Measurements from ENCODE around the gene ANAPC5.
A peak's percentile ranks its signal among the peaks of the same experiment; 100 is the strongest.
"Not testable (repeated sequence)": the region's sequence is repeated elsewhere in the genome, so short reads cannot be mapped to it uniquely, and the experiment has no call there.

Gene ANAPC5

GRCh38 chr12:121284551-121285390 is 67.4 kb downstream of the ANAPC5 start:
- no peak for TF ChIP-seq CTCF (IDR thresholded peaks at IDR 0.05; ENCODE audit: low read length, missing control alignments)
- no peak for DNase-seq (ENCODE audit: low read depth)
- no peak overlapping the region for H3K4me3 ChIP-seq (replicated peaks; ENCODE audit: low read depth, low read length)

GRCh38 chr12:121283841-121284240 is 68.4 kb downstream of the ANAPC5 start:
- no peak overlapping the region for H3K4me3 ChIP-seq (replicated peaks; ENCODE audit: low read depth, low read length)
- no peak for TF ChIP-seq CTCF (IDR thresholded peaks at IDR 0.05; ENCODE audit: low read length, missing control alignments)
- no peak for DNase-seq (ENCODE audit: low read depth)

- H3K4me3 ChIP-seq (replicated peaks; ENCODE audit: low read depth, low read length): no peak overlapping the region
Measured at GRCh38 chr12:121283388-121283787, 68.8 kb downstream of the ANAPC5 start.

DNA sequence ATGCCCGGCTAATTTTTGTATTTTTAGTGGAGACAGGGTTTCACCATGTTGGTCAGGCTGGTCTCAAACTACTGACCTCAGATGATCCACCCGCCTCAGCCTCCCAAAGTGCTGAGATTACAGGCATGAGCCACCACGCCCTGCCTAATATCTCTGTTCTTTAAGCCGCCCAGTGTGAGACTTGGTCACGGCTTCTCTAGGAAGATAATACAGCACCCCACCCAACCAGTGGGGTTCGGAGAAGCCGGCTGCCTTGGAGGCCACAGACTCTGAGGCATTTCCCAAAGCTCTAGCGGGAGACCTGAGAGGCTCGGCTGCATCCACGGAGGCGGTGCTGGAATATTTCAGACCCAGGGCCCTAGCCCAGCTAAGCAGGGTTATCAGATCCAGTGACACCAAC is 69.3 kb downstream of the ANAPC5 start:
- DNase-seq (ENCODE audit: low read depth); H3K4me3 ChIP-seq (replicated peaks; ENCODE audit: low read depth, low read length): not testable (repeated sequence)

More at GRCh38 chr12:121283388-121283787, 68.8 kb downstream of the ANAPC5 start:
- no peak for DNase-seq (ENCODE audit: low read depth)
- no peak for TF ChIP-seq CTCF (IDR thresholded peaks at IDR 0.05; ENCODE audit: low read length, missing control alignments)

GRCh38 chr12:121282072-121282742 is 70.0 kb downstream of the ANAPC5 start:
- H3K4me3 ChIP-seq (replicated peaks; ENCODE audit: low read depth, low read length): no peak overlapping the region
- TF ChIP-seq CTCF (IDR thresholded peaks at IDR 0.05; ENCODE audit: low read length, missing control alignments): no peak
- no peak for DNase-seq (ENCODE audit: low read depth)

DNA sequence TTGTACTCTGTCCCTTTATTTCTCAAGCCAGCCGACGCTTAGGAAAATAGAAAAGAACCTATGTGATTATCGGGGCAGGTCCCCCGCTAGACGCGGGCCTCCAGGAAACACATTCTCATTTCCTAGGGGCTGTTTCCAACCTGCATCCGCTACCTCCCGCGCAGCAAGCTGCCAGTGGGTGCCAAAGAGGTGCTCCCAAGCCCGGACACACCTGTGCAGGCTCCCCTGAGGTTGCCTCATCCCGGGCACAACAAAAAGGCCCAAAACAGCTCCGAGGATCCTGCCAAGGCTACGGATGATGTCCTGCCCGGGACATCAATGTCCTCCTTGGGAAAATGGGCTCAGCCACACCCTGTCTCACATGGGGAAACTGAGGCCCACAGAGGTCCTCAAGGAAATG is 71.1 kb downstream of the ANAPC5 start:
- not testable (repeated sequence) for DNase-seq (ENCODE audit: low read depth); H3K4me3 ChIP-seq (replicated peaks; ENCODE audit: low read depth, low read length)

DNA sequence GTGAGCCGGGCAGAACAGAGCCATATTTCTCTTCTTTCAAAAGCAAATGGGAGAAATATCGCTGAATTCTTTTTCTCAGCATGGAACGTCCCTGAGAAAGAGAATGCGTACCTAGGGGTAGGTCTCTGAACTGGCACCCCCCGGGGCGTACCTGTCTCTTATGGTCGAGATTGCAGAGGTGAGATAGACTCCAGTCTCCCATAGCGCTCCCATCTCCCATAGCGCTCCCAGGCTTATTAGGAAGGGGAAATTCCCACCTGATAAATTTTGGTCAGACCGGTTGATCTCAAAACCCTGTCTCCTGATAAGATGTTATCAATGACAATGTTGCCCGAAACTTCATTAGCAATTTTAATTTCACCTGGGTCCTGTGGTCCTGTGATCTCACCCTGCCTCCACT is 71.7 kb downstream of the ANAPC5 start:
- H3K4me3 ChIP-seq (replicated peaks; ENCODE audit: low read depth, low read length); DNase-seq (ENCODE audit: low read depth): not testable (repeated sequence)

DNA sequence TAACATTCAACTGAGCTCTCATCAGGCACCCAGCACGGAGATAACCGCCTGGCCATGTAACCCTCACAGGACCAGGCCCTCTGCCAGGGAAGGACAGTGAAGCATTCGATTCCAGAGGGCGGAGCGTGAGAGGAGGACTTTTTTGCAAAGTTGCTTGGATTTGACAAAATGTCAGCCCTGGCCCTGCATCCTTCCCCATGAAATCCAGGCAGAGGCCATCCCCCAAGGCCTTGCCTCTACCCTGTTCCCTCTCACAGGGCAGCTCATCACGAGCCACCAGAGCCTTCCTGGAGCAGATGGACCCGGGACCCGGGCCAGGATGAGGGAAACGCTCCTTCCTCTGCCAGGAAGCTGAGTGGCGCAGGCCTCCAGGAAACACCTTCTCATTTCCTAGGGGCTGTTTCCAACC is 72.7 kb downstream of the ANAPC5 start:
- no peak overlapping the region for H3K4me3 ChIP-seq (replicated peaks; ENCODE audit: low read depth, low read length)
- TF ChIP-seq CTCF (IDR thresholded peaks at IDR 0.05; ENCODE audit: low read length, missing control alignments): no peak
- peak; percentile 57 for DNase-seq (ENCODE audit: low read depth)

Measured in fibroblast of pulmonary artery (primary cell).